HEK293T (cell line): Measurements from ENCODE around the gene VWA5B1.

Experiments
- ARNT ChIP-seq: fragments of 450-650 bp; IDR thresholded peaks from 2 replicates; pipeline ENCODE4 v1.6.1; 2017; ENCODE audit warnings: mild to moderate bottlenecking
- BHLHE40 ChIP-seq: fragments of 450-650 bp; IDR thresholded peaks from 2 replicates; pipeline ENCODE4 v1.6.1; 2016; ENCODE audit warnings: mild to moderate bottlenecking, moderate library complexity, borderline replicate concordance
- CTBP1 ChIP-seq: fragments of 450-650 bp; IDR thresholded peaks from 2 replicates; pipeline ENCODE4 v1.6.1; 2016; ENCODE audit warnings: borderline replicate concordance
- ELF4 ChIP-seq: fragments of 450-650 bp; IDR thresholded peaks from 2 replicates; pipeline ENCODE4 v1.6.1; 2017; ENCODE audit warnings: antibody characterized with exemption
- FOXA1 ChIP-seq: fragments of 450-650 bp; IDR thresholded peaks from 2 replicates; pipeline ENCODE4 v1.6.1; 2016; ENCODE audit warnings: mild to moderate bottlenecking
- FOXK2 ChIP-seq: fragments of 450-650 bp; IDR thresholded peaks from 2 replicates; pipeline ENCODE4 v1.6.1; 2016; ENCODE audit warnings: mild to moderate bottlenecking
- FOXM1 ChIP-seq: fragments of 450-650 bp; IDR thresholded peaks from 2 replicates; pipeline ENCODE4 v1.6.1; 2017; ENCODE audit warnings: mild to moderate bottlenecking, borderline replicate concordance
- HDGF ChIP-seq: fragments of 450-650 bp; IDR thresholded peaks from 2 replicates; pipeline ENCODE4 v1.6.1; 2017; ENCODE audit warnings: antibody characterized with exemption, borderline replicate concordance
- L3MBTL2 ChIP-seq: fragments of 450-650 bp; conservative IDR thresholded peaks from 2 replicates; pipeline ENCODE4 v1.6.1; 2016; ENCODE audit warnings: mild to moderate bottlenecking
- LEF1 ChIP-seq: fragments of 450-650 bp; IDR thresholded peaks from 2 replicates; pipeline ENCODE4 v1.6.1; 2017; ENCODE audit warnings: mild to moderate bottlenecking, borderline replicate concordance
- NFRKB ChIP-seq: fragments of 450-650 bp; IDR thresholded peaks from 2 replicates; pipeline ENCODE4 v1.6.1; 2016; ENCODE audit warnings: mild to moderate bottlenecking, moderate library complexity
- SP1 ChIP-seq: fragments of 450-650 bp; IDR thresholded peaks from 2 replicates; pipeline ENCODE4 v1.6.1; 2017
- TARDBP ChIP-seq: fragments of 450-650 bp; IDR thresholded peaks from 2 replicates; pipeline ENCODE4 v1.6.1; 2016
- ZNF384 ChIP-seq: fragments of 450-650 bp; IDR thresholded peaks from 2 replicates; pipeline ENCODE4 v1.6.1; 2016

DNA sequence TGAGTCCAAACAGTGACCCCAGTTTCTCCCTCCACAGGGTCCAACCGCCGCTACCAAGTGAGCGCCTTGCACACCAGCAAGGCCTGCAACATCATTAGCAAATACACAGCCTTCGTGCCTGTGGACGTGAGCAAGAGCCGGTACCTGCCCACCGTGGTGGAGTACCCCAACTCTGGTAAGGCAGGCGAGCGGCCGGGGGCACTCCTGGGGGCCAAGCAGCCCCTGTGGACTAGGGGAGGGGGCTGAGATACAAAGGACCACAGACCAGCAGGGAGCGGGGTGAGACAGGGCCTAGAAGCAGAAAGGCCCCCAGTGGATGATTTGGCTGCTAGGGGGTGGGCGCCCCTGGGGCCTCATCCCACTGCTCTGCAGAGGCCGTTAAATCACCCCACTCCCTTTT, 54.7 kb downstream of the VWA5B1 start:
- no peak for TF ChIP-seq FOXM1
- no peak for TF ChIP-seq ARNT
- TF ChIP-seq CTBP1: no peak
- no peak for TF ChIP-seq SP1
- TF ChIP-seq FOXA1: no peak
- TF ChIP-seq ELF4: no peak
- no peak for TF ChIP-seq TARDBP
- no peak for TF ChIP-seq ZNF384
- no peak for TF ChIP-seq NFRKB
- TF ChIP-seq FOXK2: no peak
- no peak for TF ChIP-seq BHLHE40
- TF ChIP-seq LEF1: no peak
- no peak for TF ChIP-seq L3MBTL2
- TF ChIP-seq HDGF: no peak
